Measurements from ENCODE around the gene CHD9. TPM values are rescaled to one million over a fixed set of nuclear protein-coding genes. Genes with fewer than 3 reads are reported as not detected.

The CHD9 gene
- total RNA-seq, 2 donors from 2014 or later, result 38.1 to 58.7 TPM

DNA sequence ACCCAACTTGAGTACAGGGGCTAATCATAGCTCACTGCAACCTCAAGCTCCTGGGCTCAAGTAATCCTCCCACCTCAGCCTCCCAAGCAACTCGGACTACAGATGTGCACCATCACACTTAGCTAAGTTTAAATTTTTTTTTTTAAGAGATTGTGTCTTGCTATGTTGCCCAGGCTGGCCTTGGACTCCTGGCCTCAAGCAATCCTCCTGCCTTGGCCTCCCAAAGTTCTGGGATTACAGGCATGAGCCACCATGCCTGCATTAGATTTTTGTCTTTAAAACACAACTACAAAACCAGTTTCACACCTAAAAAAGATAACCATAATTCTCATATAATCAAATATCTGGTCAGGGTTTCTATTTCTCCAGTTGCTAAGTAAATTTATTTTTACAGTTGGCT, 147.1 kb downstream of the CHD9 start:
- Histone ChIP-seq H3K27ac (no peak overlapping the region), H3K36me3 (replicated peaks in 1 of 2; ENCODE audit: insufficient read depth in 1 of 2, low read depth in 2 of 2) (no peaks in the 10 kb centered on the region), H3K4me3 (no peak overlapping the region), H3K27me3 (no peaks in the 10 kb centered on the region), H3K9me3 (no peaks in the 10 kb centered on the region), H3K4me1 (peaks cover 4% of the 10 kb centered on the region)
- ATAC-seq, result no peak
- DNase-seq, result no peak
- intact Hi-C loops (cut with DNase I), result no loop called here
- WGBS, 2 donors, result 95% methylated on average over 1 of the region's 1 CpG
- TF ChIP-seq POLR2A (IDR thresholded peaks at IDR 0.05), result no peak
- TF ChIP-seq, protein P1, sequence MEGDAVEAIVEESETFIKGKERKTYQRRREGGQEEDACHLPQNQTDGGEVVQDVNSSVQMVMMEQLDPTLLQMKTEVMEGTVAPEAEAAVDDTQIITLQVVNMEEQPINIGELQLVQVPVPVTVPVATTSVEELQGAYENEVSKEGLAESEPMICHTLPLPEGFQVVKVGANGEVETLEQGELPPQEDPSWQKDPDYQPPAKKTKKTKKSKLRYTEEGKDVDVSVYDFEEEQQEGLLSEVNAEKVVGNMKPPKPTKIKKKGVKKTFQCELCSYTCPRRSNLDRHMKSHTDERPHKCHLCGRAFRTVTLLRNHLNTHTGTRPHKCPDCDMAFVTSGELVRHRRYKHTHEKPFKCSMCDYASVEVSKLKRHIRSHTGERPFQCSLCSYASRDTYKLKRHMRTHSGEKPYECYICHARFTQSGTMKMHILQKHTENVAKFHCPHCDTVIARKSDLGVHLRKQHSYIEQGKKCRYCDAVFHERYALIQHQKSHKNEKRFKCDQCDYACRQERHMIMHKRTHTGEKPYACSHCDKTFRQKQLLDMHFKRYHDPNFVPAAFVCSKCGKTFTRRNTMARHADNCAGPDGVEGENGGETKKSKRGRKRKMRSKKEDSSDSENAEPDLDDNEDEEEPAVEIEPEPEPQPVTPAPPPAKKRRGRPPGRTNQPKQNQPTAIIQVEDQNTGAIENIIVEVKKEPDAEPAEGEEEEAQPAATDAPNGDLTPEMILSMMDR (IDR thresholded peaks at IDR 0.05), result no peak

DNA sequence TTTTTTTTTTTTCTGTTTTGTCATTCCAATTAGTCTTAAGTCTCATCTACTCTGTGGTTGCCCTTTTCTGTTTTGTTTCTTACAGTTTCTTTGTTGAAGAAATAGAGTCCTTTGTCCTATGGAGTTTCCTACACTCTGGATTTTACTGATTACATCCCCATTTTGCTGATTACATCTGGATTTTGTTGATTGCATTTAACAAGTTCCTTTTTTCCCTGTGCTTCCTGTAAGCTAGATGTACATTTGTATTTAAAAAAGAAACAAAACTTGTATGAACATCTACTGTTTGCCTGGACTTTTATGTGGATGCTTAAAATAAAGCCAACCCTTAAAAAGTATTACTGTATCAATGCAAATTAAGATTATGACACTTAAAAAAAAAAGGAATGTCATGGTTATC, 147.6 kb downstream of the CHD9 start:
- no peak for ATAC-seq
- intact Hi-C loops (cut with DNase I), result no loop called here
- Histone ChIP-seq H3K4me3 (no peak overlapping the region), H3K27me3 (no peaks in the 10 kb centered on the region), H3K27ac (no peak overlapping the region), H3K4me1 (peaks cover 2% of the 10 kb centered on the region), H3K9me3 (no peaks in the 10 kb centered on the region), H3K36me3 (replicated peaks in 1 of 2; ENCODE audit: insufficient read depth in 1 of 2, low read depth in 2 of 2) (no peaks in the 10 kb centered on the region)
- TF ChIP-seq POLR2A (IDR thresholded peaks at IDR 0.05), result no peak
- TF ChIP-seq, protein P1 (IDR thresholded peaks at IDR 0.05), result no peak
- no peak for DNase-seq

DNA sequence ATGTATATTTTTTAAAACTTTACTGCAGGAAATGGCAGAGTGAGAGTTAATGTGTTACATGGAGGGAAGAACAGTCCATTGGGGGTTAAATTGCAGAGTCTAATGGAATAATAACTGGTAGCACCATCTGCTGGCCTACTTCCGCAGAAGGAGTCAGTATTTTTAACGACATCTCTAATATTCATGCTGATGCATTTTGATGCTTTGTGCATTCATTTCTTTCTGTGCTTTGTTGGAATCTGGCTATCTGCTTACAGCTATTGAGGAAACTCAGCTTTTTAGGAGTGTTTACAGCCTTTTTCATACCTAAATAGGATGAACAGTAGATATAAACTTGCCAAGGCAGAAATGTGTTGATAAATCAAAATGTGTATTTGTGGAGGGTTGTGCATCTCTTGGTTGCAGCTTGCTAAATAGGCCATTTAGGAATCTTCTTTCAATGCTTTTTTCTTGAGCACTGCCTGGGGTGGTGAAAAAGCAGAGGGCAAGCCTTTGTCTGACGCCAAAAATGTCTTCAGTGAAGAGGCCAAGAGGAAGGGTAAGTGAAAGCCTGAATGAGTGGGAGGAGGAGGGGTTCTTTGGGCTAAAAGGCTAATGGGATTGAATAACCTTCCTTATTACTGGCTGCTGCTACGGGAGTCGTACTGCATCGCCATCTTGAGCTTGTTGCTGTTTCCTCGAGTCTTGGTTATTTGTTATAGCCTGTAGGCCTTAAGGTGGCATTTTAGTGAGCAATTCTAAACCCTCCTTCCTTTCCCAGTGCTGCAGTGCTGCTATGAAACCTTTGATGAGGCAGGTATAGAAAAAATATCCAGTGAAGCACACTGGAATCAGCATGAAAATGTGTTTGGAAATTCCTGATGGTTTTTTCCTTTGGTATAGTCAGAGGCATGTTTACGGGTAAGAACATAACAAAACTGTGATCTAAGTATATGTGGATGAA, 153.3 kb downstream of the CHD9 start:
- no peak overlapping the region for H3K4me3 ChIP-seq
- peak; percentile 30 to 60 (median 49) for DNase-seq
- ATAC-seq, result peak; percentile 86
- TF ChIP-seq, protein P1 (IDR thresholded peaks at IDR 0.05), result peak in 6 of 7 experiments; percentile 11 to 66 (median 62)
- TF ChIP-seq POLR2A (IDR thresholded peaks at IDR 0.05), result peak in 1 of 3 donors; percentile 25
- no peaks in the 10 kb centered on the region for H3K9me3 ChIP-seq
- peak overlapping the region; percentile 39 to 86 (median 73) for H3K27ac ChIP-seq
- WGBS, 2 donors, result 26 to 29% methylated on average over 8 of the region's 8 CpGs
- H3K4me1 ChIP-seq, result peaks cover 17% of the 10 kb centered on the region
- no peaks in the 10 kb centered on the region for H3K27me3 ChIP-seq
- intact Hi-C loops (cut with DNase I), result no loop called here
- H3K36me3 ChIP-seq (replicated peaks in 1 of 2; ENCODE audit: insufficient read depth in 1 of 2, low read depth in 2 of 2), result no peaks in the 10 kb centered on the region

DNA sequence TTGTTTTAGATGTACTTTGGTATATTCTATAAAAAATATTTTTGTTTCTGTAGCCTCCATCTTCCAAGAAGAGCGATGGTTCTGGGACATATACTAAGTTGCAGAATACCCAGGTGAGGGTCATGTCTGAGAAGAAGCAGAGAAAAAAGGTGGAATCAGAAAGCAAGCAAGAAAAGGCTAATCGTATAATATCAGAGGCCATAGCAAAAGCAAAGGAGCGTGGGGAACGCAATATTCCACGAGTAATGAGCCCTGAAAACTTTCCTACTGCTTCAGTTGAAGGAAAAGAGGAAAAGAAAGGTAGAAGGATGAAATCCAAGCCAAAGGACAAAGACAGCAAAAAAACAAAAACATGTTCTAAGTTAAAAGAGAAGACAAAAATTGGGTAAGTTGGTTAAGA, 154.6 kb downstream of the CHD9 start:
- intact Hi-C loops (cut with DNase I), result no loop called here
- peaks cover 18% of the 10 kb centered on the region for H3K4me1 ChIP-seq
- no peak overlapping the region for H3K4me3 ChIP-seq
- WGBS, 2 donors, result 35 to 59% methylated on average over 5 of the region's 5 CpGs
- peak overlapping the region in 2 of 4 donors; percentile 28 to 86 for H3K27ac ChIP-seq
- DNase-seq (no peak), ATAC-seq (no peak)
- TF ChIP-seq POLR2A (IDR thresholded peaks at IDR 0.05), result no peak
- TF ChIP-seq, protein P1 (IDR thresholded peaks at IDR 0.05), result no peak
- H3K36me3 ChIP-seq (replicated peaks in 1 of 2; ENCODE audit: insufficient read depth in 1 of 2, low read depth in 2 of 2), result no peaks in the 10 kb centered on the region
- H3K27me3 ChIP-seq, result no peaks in the 10 kb centered on the region
- no peaks in the 10 kb centered on the region for H3K9me3 ChIP-seq
